WERI-Rb-1 (cell line): ENCODE data around the gene HOXD3.

Experiments
- DNase-seq: peaks from one replicate; pipeline ENCODE4 v3.0.0-alpha.2; 2020
- H3K27ac ChIP-seq: fragments of 250-450 bp; sonication (Bioruptor Pico); 2 replicates; pipeline ENCODE4 v1.5.1; 2020; ENCODE audit warnings: mild to moderate bottlenecking, moderate library complexity
- H3K27me3 ChIP-seq: fragments of 250-450 bp; sonication (Bioruptor Pico); 2 replicates; pipeline ENCODE4 v1.5.1; 2021; ENCODE audit warnings: mild to moderate bottlenecking, low read depth, moderate library complexity; ENCODE audit not compliant: insufficient read depth, severe bottlenecking
- H3K36me3 ChIP-seq: fragments of 250-450 bp; sonication (Bioruptor Pico); 2 replicates; pipeline ENCODE4 v1.5.1; 2020; ENCODE audit warnings: mild to moderate bottlenecking, moderate library complexity
- H3K4me3 ChIP-seq: 2 replicates; pipeline ENCODE4 v1.5.1; 2011; ENCODE audit warnings: low read depth, mild to moderate bottlenecking, control low read depth, low read length
- H3K9me3 ChIP-seq: fragments of 250-450 bp; sonication (Bioruptor Pico); 2 replicates; pipeline ENCODE4 v1.5.1; 2021; ENCODE audit warnings: mild to moderate bottlenecking, moderate library complexity; ENCODE audit not compliant: severe bottlenecking
- TF ChIP-seq, protein P1 (sequence below): IDR thresholded peaks from 2 replicates; pipeline ENCODE4 v1.5.1; 2011; ENCODE audit warnings: low read depth, mild to moderate bottlenecking, control low read depth, inconsistent platforms, low read length

Gene HOXD3

GRCh38 chr2:176171351-176172006, 14.4 kb downstream of the HOXD3 start:
- no peak overlapping the region for H3K4me3 ChIP-seq
- H3K36me3 ChIP-seq = no peaks in the 10 kb centered on the region
- peaks cover 18% of the 10 kb centered on the region for H3K9me3 ChIP-seq
- no peak for DNase-seq
- H3K27me3 ChIP-seq = peaks cover 78% of the 10 kb centered on the region
- no peak overlapping the region for H3K27ac ChIP-seq
- TF ChIP-seq, protein P1, sequence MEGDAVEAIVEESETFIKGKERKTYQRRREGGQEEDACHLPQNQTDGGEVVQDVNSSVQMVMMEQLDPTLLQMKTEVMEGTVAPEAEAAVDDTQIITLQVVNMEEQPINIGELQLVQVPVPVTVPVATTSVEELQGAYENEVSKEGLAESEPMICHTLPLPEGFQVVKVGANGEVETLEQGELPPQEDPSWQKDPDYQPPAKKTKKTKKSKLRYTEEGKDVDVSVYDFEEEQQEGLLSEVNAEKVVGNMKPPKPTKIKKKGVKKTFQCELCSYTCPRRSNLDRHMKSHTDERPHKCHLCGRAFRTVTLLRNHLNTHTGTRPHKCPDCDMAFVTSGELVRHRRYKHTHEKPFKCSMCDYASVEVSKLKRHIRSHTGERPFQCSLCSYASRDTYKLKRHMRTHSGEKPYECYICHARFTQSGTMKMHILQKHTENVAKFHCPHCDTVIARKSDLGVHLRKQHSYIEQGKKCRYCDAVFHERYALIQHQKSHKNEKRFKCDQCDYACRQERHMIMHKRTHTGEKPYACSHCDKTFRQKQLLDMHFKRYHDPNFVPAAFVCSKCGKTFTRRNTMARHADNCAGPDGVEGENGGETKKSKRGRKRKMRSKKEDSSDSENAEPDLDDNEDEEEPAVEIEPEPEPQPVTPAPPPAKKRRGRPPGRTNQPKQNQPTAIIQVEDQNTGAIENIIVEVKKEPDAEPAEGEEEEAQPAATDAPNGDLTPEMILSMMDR = no peak

- H3K4me3 ChIP-seq = no peak overlapping the region
- no peaks in the 10 kb centered on the region for H3K36me3 ChIP-seq
- no peak overlapping the region for H3K27ac ChIP-seq
- H3K27me3 ChIP-seq = peaks cover 73% of the 10 kb centered on the region
- TF ChIP-seq, protein P1 = no peak
- no peak for DNase-seq
- H3K9me3 ChIP-seq = peaks cover 18% of the 10 kb centered on the region
Observed at GRCh38 chr2:176172007-176172894, 15.1 kb downstream of the HOXD3 start.

DNA sequence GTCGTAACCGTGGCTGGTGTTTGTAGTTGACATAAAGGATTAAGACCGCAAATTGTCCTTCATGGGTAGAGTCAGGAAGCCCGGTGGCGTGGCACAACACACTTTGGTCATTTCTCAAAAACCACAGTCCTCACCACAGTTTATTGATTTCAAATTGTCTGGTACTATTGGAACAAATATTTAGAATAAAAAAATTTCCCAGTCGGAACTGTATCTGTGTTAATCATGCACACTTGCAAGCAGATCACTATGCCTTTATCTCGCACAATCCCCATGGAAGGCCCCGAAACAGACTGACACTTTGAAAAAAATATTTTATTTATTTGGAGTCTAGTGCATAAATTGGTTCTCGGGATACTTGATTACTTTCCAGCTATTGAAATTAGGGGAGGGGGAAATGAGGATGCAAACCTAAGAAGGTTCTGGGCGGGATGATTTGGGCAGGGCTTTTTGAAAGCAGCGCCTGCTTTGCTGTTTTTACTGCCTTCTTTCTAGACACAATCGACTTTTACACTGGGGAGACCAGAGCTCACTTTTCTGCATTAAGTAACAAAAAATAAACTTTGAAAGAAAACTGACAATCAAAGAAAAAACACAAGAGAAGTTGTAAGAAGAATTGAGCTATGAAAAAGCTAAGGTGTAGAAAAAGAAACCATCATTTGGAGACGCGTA, 15.9 kb downstream of the HOXD3 start:
- DNase-seq = no peak
- TF ChIP-seq, protein P1 = no peak
- Histone ChIP-seq H3K36me3 (no peaks in the 10 kb centered on the region), H3K27me3 (peaks cover 76% of the 10 kb centered on the region), H3K27ac (no peak overlapping the region), H3K9me3 (peaks cover 18% of the 10 kb centered on the region), H3K4me3 (no peak overlapping the region)

GRCh38 chr2:176173567-176174381, 16.7 kb downstream of the HOXD3 start:
- no peak overlapping the region for H3K4me3 ChIP-seq
- DNase-seq = no peak
- H3K27me3 ChIP-seq = peaks cover 80% of the 10 kb centered on the region
- no peaks in the 10 kb centered on the region for H3K36me3 ChIP-seq
- TF ChIP-seq, protein P1 = no peak
- H3K27ac ChIP-seq = no peak overlapping the region
- peaks cover 18% of the 10 kb centered on the region for H3K9me3 ChIP-seq

DNA sequence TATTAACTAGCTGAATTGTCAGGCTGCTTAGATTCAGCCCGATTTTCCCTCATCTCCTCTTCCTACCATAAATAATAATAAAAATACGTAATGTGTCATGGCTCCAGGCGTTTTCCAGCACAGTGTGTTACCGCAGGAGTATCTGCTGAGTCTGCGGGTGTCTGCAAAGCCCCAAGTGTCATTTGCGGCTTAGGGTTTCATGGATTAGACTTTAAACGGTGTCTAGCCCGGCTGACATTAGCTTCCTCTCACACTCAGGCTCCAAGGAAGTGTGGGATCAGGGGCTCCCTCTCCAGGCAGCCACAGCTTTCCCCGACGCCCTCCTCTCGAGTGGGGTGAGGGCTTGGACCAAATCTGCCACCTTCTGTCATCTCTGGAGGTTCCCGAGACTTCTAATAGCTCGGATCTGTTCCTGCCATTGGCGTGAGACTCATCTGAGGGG, 17.3 kb downstream of the HOXD3 start:
- no peak overlapping the region for H3K27ac ChIP-seq
- peak; percentile 62 for DNase-seq
- H3K4me3 ChIP-seq = no peak overlapping the region
- peaks cover 80% of the 10 kb centered on the region for H3K27me3 ChIP-seq
- TF ChIP-seq, protein P1 = peak; percentile 11; the same call in 1 of the 2 replicates
- H3K9me3 ChIP-seq = peaks cover 18% of the 10 kb centered on the region
- H3K36me3 ChIP-seq = no peaks in the 10 kb centered on the region
